ENCODE measurements around the gene MAG. TPM values are rescaled to one million over a fixed set of nuclear protein-coding genes. Genes with fewer than 3 reads are reported as not detected.

Gene MAG
- total RNA-seq, 1 donor from 2014 or later: not detected

GRCh38 chr19:35308910-35309309 lies 16.9 kb downstream of the MAG start:
- H3K27ac ChIP-seq: no peak overlapping the region
- Mint-ChIP-seq H3K27ac (peak overlapping the region; percentile 53), H3K36me3 (no peaks in the 10 kb centered on the region), H3K9me3 (no peaks in the 10 kb centered on the region), H3K4me1 (peaks cover 14% of the 10 kb centered on the region), H3K4me3 (peak overlapping the region; percentile 34), H3K27me3 (ENCODE audit: insufficient read depth, low read depth) (peaks cover 12% of the 10 kb centered on the region)
- H3F3A ChIP-seq (ENCODE audit: low read depth): no peaks in the 10 kb centered on the region
- H3K36me3 ChIP-seq: no peaks in the 10 kb centered on the region
- no peaks in the 10 kb centered on the region for H3K27me3 ChIP-seq
- DNase-seq (ENCODE audit: low spot score): no peak
- H3K9me3 ChIP-seq (ENCODE audit: low read depth): no peaks in the 10 kb centered on the region
- no peaks in the 10 kb centered on the region for H3K4me1 ChIP-seq
- H3K9ac ChIP-seq: no peak overlapping the region
- no peak overlapping the region for H3K4me2 ChIP-seq
- H3K4me3 ChIP-seq: no peak overlapping the region
- TF ChIP-seq CTCF (IDR thresholded peaks at IDR 0.05) (no peak), EZH2phosphoT487 (IDR thresholded peaks at IDR 0.05) (no peak), EZH2 (IDR thresholded peaks at IDR 0.05) (no peak)
- H4K20me1 ChIP-seq (ENCODE audit: low read depth): no peaks in the 10 kb centered on the region
- no peak overlapping the region for H2AFZ ChIP-seq (replicated peaks)
- H3K79me2 ChIP-seq (ENCODE audit: low read depth): no peaks in the 10 kb centered on the region

GRCh38 chr19:35309481-35310279 lies 17.7 kb downstream of the MAG start:
- Histone ChIP-seq H2AFZ (replicated peaks) (no peak overlapping the region), H3K4me1 (no peaks in the 10 kb centered on the region), H3K9me3 (ENCODE audit: low read depth) (no peaks in the 10 kb centered on the region), H4K20me1 (ENCODE audit: low read depth) (no peaks in the 10 kb centered on the region), H3K27me3 (no peaks in the 10 kb centered on the region), H3K4me2 (no peak overlapping the region), H3K4me3 (no peak overlapping the region), H3K36me3 (no peaks in the 10 kb centered on the region), H3K9ac (no peak overlapping the region), H3K27ac (no peak overlapping the region), H3F3A (ENCODE audit: low read depth) (no peaks in the 10 kb centered on the region), H3K79me2 (ENCODE audit: low read depth) (no peaks in the 10 kb centered on the region)
- H3K4me1 Mint-ChIP-seq: peaks cover 12% of the 10 kb centered on the region
- no peaks in the 10 kb centered on the region for H3K9me3 Mint-ChIP-seq
- no peak overlapping the region for H3K4me3 Mint-ChIP-seq
- DNase-seq (ENCODE audit: low spot score): no peak
- no peak for TF ChIP-seq EZH2phosphoT487 (IDR thresholded peaks at IDR 0.05)
- no peak for TF ChIP-seq CTCF (IDR thresholded peaks at IDR 0.05)
- no peak for TF ChIP-seq EZH2 (IDR thresholded peaks at IDR 0.05)
- peaks cover 15% of the 10 kb centered on the region for H3K27me3 Mint-ChIP-seq (ENCODE audit: insufficient read depth, low read depth)
- no peak overlapping the region for H3K27ac Mint-ChIP-seq
- H3K36me3 Mint-ChIP-seq: no peaks in the 10 kb centered on the region

- Histone ChIP-seq H4K20me1 (ENCODE audit: low read depth) (no peaks in the 10 kb centered on the region), H3K4me1 (no peaks in the 10 kb centered on the region), H3K36me3 (no peaks in the 10 kb centered on the region), H3K4me2 (no peak overlapping the region), H3F3A (ENCODE audit: low read depth) (no peaks in the 10 kb centered on the region), H3K9ac (no peak overlapping the region), H3K9me3 (ENCODE audit: low read depth) (no peaks in the 10 kb centered on the region), H3K4me3 (no peak overlapping the region), H2AFZ (replicated peaks) (no peak overlapping the region), H3K27me3 (no peaks in the 10 kb centered on the region), H3K79me2 (ENCODE audit: low read depth) (no peaks in the 10 kb centered on the region), H3K27ac (no peak overlapping the region)
- no peak for DNase-seq (ENCODE audit: low spot score)
- H3K27ac Mint-ChIP-seq: no peak overlapping the region
- H3K27me3 Mint-ChIP-seq (ENCODE audit: insufficient read depth, low read depth): peaks cover 17% of the 10 kb centered on the region
- no peaks in the 10 kb centered on the region for H3K36me3 Mint-ChIP-seq
- TF ChIP-seq CTCF (IDR thresholded peaks at IDR 0.05) (no peak), EZH2phosphoT487 (IDR thresholded peaks at IDR 0.05) (no peak), EZH2 (IDR thresholded peaks at IDR 0.05) (no peak)
- H3K4me1 Mint-ChIP-seq: peaks cover 12% of the 10 kb centered on the region
- H3K9me3 Mint-ChIP-seq: no peaks in the 10 kb centered on the region
- H3K4me3 Mint-ChIP-seq: no peak overlapping the region
Measured at GRCh38 chr19:35310331-35310730, 18.4 kb downstream of the MAG start.
